ENCODE results near the gene WSCD2.

DNA sequence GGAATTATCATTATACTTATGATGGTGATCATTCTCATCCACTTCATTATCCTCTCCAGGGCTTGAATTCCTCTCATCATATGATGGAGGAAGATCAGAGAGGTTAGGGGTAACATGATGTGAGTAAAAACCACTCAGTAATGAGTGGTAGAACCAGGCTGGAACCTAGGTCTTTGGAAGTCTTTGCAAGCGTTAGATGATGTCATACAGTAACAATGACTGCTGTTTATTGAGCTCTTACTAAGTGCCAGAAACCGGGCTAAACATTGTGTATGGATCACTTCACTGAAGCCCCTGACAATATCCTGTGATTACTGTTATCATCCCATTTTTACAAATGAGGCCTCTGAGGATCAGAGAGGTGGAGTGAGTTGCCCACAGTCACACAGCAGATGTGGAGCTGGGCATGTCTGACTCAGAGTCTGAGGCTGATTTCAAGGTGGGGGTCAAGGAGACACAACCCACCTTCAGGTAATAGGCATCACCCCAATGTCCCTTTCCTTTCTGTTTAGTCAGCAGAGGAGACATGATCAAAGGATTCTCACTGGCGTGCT is 19.5 kb downstream of the WSCD2 start:
- TF ChIP-seq, protein P1, sequence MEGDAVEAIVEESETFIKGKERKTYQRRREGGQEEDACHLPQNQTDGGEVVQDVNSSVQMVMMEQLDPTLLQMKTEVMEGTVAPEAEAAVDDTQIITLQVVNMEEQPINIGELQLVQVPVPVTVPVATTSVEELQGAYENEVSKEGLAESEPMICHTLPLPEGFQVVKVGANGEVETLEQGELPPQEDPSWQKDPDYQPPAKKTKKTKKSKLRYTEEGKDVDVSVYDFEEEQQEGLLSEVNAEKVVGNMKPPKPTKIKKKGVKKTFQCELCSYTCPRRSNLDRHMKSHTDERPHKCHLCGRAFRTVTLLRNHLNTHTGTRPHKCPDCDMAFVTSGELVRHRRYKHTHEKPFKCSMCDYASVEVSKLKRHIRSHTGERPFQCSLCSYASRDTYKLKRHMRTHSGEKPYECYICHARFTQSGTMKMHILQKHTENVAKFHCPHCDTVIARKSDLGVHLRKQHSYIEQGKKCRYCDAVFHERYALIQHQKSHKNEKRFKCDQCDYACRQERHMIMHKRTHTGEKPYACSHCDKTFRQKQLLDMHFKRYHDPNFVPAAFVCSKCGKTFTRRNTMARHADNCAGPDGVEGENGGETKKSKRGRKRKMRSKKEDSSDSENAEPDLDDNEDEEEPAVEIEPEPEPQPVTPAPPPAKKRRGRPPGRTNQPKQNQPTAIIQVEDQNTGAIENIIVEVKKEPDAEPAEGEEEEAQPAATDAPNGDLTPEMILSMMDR (conservative IDR thresholded peaks at IDR 0.05; ENCODE audit: low read length), result no peak
- TF ChIP-seq EZH2phosphoT487 (IDR thresholded peaks at IDR 0.05; ENCODE audit: borderline replicate concordance, low read depth, low read length), result no peak
